Right forelimb (tissue), 1 donor: ENCODE measurements around the gene PCDHGB6.
"Not testable (repeated sequence)": the region's sequence is repeated elsewhere in the genome, so short reads cannot be mapped to it uniquely, and the experiment has no call there.

Experiments used
- DNase-seq: peaks from one replicate; pipeline ENCODE4 v3.0.0-alpha.2; 2018

Gene PCDHGB6

GRCh38 chr5:141419074-141419880 is 11.5 kb downstream of the PCDHGB6 start:
- no peak for DNase-seq

- no peak for DNase-seq
Measured at GRCh38 chr5:141420855-141421488, 13.2 kb downstream of the PCDHGB6 start, which contains the start of gene PCDHGA11. Gene PCDHGA11, plus strand, starts transcription at chr5:141421051. Its CDS starts 177 bp downstream, at chr5:141421228.

- DNase-seq, result no peak
Measured at GRCh38 chr5:141421489-141421855, 13.7 kb downstream of the PCDHGB6 start.

GRCh38 chr5:141422742-141423291 is 15.0 kb downstream of the PCDHGB6 start:
- DNase-seq, result no peak

- no peak for DNase-seq
Measured at GRCh38 chr5:141427783-141428426, 20.1 kb downstream of the PCDHGB6 start.

GRCh38 chr5:141430332-141431113 is 22.7 kb downstream of the PCDHGB6 start, which contains the start of gene PCDHGA12:
Gene PCDHGA12, plus strand, starts transcription at chr5:141430507. Its CDS starts 253 bp downstream, at chr5:141430760.
- no peak for DNase-seq

GRCh38 chr5:141431286-141431685 is 23.5 kb downstream of the PCDHGB6 start:
- no peak for DNase-seq

GRCh38 chr5:141432308-141432707 is 24.5 kb downstream of the PCDHGB6 start:
- not testable (repeated sequence) for DNase-seq

- DNase-seq, result not testable (repeated sequence)
Measured at GRCh38 chr5:141432726-141433125, 24.9 kb downstream of the PCDHGB6 start.

- DNase-seq, result no peak
Measured at GRCh38 chr5:141434006-141434405, 26.2 kb downstream of the PCDHGB6 start.

GRCh38 chr5:141437221-141437620 is 29.4 kb downstream of the PCDHGB6 start:
- no peak for DNase-seq

GRCh38 chr5:141439411-141440141 is 31.8 kb downstream of the PCDHGB6 start:
- no peak for DNase-seq

- DNase-seq, result no peak
Measured at GRCh38 chr5:141440341-141440740, 32.5 kb downstream of the PCDHGB6 start.

GRCh38 chr5:141441571-141442170 is 33.9 kb downstream of the PCDHGB6 start:
- no peak for DNase-seq
